Uterus (tissue), 4 donors: ENCODE results near the gene UVRAG. TPM values are rescaled to one million over a fixed set of nuclear protein-coding genes. Genes with fewer than 3 reads are reported as not detected.

Experiments
- DNase-seq, 2 donors: peaks; one replicate each; pipeline ENCODE4 v3.0.0-alpha.2; 2019 to 2020
- H3K27ac ChIP-seq, 2 donors: fragments of 200-600 bp; sonication (generic); 1 replicate in 1 of 2; 2 replicates in 1 of 2; pipeline ENCODE4 v1.5.1; 2016 to 2018
- H3K27me3 ChIP-seq, 2 donors: fragments of 200-600 bp; sonication (generic); one replicate each; pipeline ENCODE4 v1.5.1; 2018 to 2019; ENCODE audit warnings: control low read depth in 1 of 2
- H3K36me3 ChIP-seq, 2 donors: fragments of 200-600 bp; sonication (generic); one replicate each; pipeline ENCODE4 v1.5.1; 2019; ENCODE audit warnings: control low read depth in 1 of 2
- H3K4me1 ChIP-seq, 2 donors: fragments of 200-600 bp; sonication (generic); one replicate each; pipeline ENCODE4 v1.5.1; 2018 to 2019; ENCODE audit warnings: control low read depth in 1 of 2
- H3K4me3 ChIP-seq, 2 donors: fragments of 200-600 bp; sonication (generic); 1 replicate in 1 of 2; 2 replicates in 1 of 2; pipeline ENCODE4 v1.5.1; 2018 to 2019; ENCODE audit warnings: mild to moderate bottlenecking in 1 of 2
- H3K9me3 ChIP-seq, 2 donors: fragments of 200-600 bp; sonication (generic); one replicate each; pipeline ENCODE4 v1.5.1; 2019; ENCODE audit warnings: control low read depth in 1 of 2
- CTCF ChIP-seq, 4 experiments: fragments of 200-600 bp in 2 of 4; fragments of 450-650 bp in 2 of 4; sonication (generic) in 2 of 4; IDR thresholded peaks; one replicate each; pipeline ENCODE4 v1.5.1; 2016 to 2019; ENCODE audit warnings: antibody characterized with exemption in 4 of 4, mild to moderate bottlenecking in 2 of 4, moderate library complexity in 1 of 4
- POLR2A ChIP-seq, 2 donors: fragments of 450-650 bp; IDR thresholded peaks; one replicate each; pipeline ENCODE4 v1.6.1; 2016; ENCODE audit warnings: antibody characterized with exemption in 2 of 2, mild to moderate bottlenecking in 1 of 2, moderate library complexity in 1 of 2
- intact Hi-C: fragments of 100-400 bp; cut with DNase I; formaldehyde crosslinking; loops from one replicate; pipeline ENCODE4 v1.15.1; 2023; ENCODE audit warnings: low total_unique reads
- total RNA-seq, 4 donors: library from RNA; depleted of rRNA in 3 of 4; stranded (reverse); fragments of >200 nt in 3 of 4; gene quantifications; one replicate each; pipeline versions ENCODE4 v1.1.0 to v1.2.4, GENCODE V29; 2014 to 2023
- donor health status: DM: yes; HTN: yes; CAD: no.

UVRAG gene
- total RNA-seq, 4 donors from 2014 or later = 14.9 to 42.9 (median 26.4) TPM

- Histone ChIP-seq H3K9me3 (no peaks in the 10 kb centered on the region), H3K27ac (no peak overlapping the region), H3K4me1 (peaks cover 0 to 5% of the 10 kb centered on the region in 2 donors), H3K27me3 (no peaks in the 10 kb centered on the region), H3K4me3 (no peak overlapping the region), H3K36me3 (no peaks in the 10 kb centered on the region)
- intact Hi-C loops = no loop called here
- DNase-seq = no peak
- no peak for TF ChIP-seq POLR2A (IDR thresholded peaks at IDR 0.05)
- TF ChIP-seq CTCF (IDR thresholded peaks at IDR 0.05) = no peak
These were observed 342.0 kb downstream of the UVRAG start for GRCh38 chr11:76156971-76157427.

GRCh38 chr11:76157891-76158290 is 342.9 kb downstream of the UVRAG start:
- Histone ChIP-seq H3K27me3 (no peaks in the 10 kb centered on the region), H3K27ac (no peak overlapping the region), H3K4me1 (no peaks in the 10 kb centered on the region), H3K36me3 (no peaks in the 10 kb centered on the region), H3K9me3 (no peaks in the 10 kb centered on the region), H3K4me3 (no peak overlapping the region)
- intact Hi-C loops = no loop called here
- TF ChIP-seq POLR2A (IDR thresholded peaks at IDR 0.05) = no peak
- no peak for TF ChIP-seq CTCF (IDR thresholded peaks at IDR 0.05)
- no peak for DNase-seq

- no peaks in the 10 kb centered on the region for H3K27me3 ChIP-seq
- no peak for DNase-seq
- H3K9me3 ChIP-seq = no peaks in the 10 kb centered on the region
- H3K36me3 ChIP-seq = no peaks in the 10 kb centered on the region
- intact Hi-C loops = no loop called here
- no peak overlapping the region for H3K27ac ChIP-seq
- TF ChIP-seq CTCF (IDR thresholded peaks at IDR 0.05) = no peak
- no peak for TF ChIP-seq POLR2A (IDR thresholded peaks at IDR 0.05)
- H3K4me1 ChIP-seq = no peaks in the 10 kb centered on the region
- H3K4me3 ChIP-seq = no peak overlapping the region
These were observed 343.6 kb downstream of the UVRAG start for GRCh38 chr11:76158394-76159302.

DNA sequence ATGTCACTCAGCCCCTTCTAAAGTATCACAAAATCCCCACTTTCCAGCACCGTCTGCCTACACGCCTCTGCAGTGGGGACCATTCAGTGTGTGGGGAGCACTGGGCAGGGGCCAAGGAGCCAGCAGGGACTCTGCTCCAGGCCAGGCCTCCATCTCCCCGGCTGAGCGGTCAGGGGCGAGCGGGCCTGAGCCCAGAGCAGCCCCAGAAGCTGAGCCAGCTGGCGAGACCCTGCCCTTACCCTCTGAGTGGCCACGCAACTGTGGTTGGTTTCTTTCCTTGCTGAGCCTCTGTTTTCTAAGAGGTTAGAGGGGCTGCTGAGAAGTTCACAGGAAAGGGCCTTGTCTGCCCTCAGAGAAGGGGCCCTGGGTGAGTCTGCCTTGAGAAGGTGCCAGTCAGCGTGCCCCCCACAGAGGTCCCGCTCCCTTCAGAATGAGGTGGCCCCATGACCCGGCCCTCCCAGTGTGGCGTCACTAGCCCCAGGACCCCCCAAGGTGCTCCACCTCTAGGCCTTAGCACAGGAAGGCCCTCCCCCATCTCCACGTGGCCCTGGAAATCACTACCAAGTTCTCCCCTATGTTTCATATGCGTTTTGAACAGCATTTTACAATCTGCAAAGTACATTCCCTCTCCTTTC is 344.4 kb downstream of the UVRAG start:
- intact Hi-C loops = no loop called here
- H3K27ac ChIP-seq = no peak overlapping the region
- H3K4me3 ChIP-seq = no peak overlapping the region
- no peaks in the 10 kb centered on the region for H3K27me3 ChIP-seq
- DNase-seq = no peak
- no peaks in the 10 kb centered on the region for H3K36me3 ChIP-seq
- TF ChIP-seq CTCF (IDR thresholded peaks at IDR 0.05) (no peak), POLR2A (IDR thresholded peaks at IDR 0.05) (no peak)
- no peaks in the 10 kb centered on the region for H3K4me1 ChIP-seq
- no peaks in the 10 kb centered on the region for H3K9me3 ChIP-seq
